Measurements from ENCODE around the gene SURF2.
"Not testable (repeated sequence)": the region's sequence is repeated elsewhere in the genome, so short reads cannot be mapped to it uniquely, and the experiment has no call there.

SURF2 gene

GRCh38 chr9:133356391-133357091, at the start of gene SURF2, which contains the start of gene SURF1:
TSS of gene SURF2 (plus strand) at chr9:133356550. CDS start at chr9:133356593, 43 bp downstream.
TSS of gene SURF1 (minus strand) at chr9:133356487. CDS start at chr9:133356453, 34 bp downstream.
- peak; percentile 78 to 89 for DNase-seq

- DNase-seq = no peak
Observed at GRCh38 chr9:133307301-133307700, 49.0 kb upstream of the SURF2 start.

DNA sequence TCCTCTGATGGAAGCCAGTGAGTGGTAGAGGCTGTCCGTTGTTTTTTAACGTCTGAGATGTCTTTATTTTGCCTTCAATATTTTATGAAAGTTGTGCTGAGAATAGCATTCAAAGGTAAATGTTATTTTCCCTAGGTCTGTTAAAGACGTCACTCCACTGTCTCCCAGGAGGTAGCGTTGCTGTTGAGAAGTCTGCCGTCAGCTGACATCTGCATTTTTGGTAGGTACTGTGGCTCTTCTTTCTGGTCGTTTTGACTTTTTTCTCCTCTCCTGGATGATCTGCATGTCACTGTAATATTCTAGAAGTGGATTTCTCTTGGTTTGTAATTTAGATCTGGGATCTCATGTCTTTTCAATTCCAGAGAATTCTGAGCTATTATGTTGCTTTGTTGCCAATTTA, 46.7 kb upstream of the SURF2 start:
- no peak for DNase-seq

GRCh38 chr9:133315997-133316396, 40.4 kb upstream of the SURF2 start:
- DNase-seq = no peak

DNA sequence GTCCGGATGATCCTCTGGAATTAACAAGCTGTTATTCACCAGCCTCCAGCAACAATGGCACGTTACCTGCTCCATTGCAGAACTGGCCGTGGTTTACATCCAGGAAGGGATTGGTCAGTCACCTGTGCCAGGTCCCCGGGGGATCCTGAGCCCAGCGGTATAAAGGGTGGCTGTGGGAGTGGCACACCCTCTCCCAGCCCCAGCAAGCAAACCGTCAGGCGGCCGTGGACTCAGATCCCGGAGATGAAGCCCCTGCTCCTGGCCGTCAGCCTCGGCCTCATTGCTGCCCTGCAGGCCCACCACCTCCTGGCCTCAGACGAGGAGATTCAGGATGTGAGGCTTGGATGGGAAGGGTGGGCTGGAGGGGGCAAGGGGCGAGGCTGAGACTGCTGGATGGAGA, 38.8 kb upstream of the SURF2 start:
- DNase-seq = not testable (repeated sequence)

GRCh38 chr9:133320421-133320881, 35.9 kb upstream of the SURF2 start:
- no peak for DNase-seq

GRCh38 chr9:133321411-133321935, 34.9 kb upstream of the SURF2 start:
- DNase-seq = no peak

DNA sequence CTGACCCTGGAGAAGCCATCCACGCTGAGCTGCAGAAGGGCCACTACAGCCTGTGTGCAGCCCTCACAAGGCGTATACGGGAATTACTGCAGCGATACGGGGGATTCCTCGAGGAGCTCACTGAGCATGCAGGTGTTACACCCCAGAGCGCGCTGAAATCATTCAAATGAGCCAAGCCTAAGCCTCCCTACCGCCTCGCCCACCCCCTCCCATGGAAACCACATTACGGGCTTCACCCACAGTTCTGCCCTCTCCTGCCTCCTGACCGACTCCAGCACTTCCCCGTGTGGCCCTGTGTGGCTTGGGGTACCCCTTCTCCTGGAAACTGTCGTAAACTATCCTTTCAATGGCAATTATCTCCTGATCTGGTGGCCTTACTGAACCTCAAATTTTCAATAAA, 33.6 kb upstream of the SURF2 start:
- no peak for DNase-seq

GRCh38 chr9:133323211-133323610, 33.1 kb upstream of the SURF2 start:
- no peak for DNase-seq

DNA sequence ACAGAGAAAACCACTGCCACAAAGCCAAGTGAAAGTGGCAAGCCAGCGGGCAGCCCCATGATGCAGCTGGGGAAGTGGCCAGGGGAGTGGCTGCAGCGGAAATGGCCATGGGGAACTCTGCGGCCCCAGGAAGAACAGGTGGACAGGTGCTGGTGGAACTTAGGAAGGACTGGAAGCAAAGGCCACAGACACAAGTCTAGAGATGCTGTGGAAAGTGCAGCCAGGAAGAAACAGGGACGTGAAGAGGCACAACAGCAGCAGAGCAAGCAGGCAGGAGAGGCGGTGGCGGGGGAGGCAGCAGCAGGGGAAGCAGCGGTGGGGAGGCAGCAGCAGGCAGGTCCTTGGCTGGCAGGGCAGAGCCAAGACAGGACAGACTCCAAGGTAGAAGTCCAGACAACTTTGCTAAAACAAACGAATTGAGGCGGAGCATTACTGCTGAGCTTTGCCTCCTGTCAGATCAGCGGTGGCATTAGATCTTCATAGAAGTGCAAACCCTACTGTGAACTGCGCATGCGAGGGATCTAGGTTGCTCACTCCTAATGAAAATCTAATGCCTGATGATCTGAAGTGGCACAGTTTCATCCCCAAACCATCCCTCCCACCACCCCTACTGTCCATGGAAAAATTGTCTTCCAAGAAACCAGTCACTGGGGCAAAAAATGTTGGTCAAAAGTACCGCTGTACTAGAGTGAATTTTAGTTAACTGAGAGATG, 32.2 kb upstream of the SURF2 start:
- no peak for DNase-seq

DNA sequence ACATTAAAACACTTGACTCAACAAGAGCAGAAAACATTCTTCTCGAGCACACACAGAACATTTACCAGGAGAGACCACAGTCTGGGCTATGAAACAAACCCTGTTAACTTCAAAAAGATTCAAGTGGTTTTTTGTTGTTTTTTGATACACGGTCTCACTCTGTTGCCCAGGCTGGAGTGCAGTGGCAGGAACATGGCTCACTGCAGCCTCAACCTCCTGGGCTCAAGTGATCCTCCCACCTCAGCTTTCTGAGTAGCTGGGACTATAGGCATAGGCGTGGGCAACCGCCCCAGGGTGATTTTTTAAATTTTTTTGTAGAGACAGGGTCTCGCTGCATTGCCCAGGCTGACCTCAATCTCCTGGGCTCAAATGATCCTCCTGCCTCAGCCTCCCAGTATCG, 29.3 kb upstream of the SURF2 start:
- not testable (repeated sequence) for DNase-seq

DNA sequence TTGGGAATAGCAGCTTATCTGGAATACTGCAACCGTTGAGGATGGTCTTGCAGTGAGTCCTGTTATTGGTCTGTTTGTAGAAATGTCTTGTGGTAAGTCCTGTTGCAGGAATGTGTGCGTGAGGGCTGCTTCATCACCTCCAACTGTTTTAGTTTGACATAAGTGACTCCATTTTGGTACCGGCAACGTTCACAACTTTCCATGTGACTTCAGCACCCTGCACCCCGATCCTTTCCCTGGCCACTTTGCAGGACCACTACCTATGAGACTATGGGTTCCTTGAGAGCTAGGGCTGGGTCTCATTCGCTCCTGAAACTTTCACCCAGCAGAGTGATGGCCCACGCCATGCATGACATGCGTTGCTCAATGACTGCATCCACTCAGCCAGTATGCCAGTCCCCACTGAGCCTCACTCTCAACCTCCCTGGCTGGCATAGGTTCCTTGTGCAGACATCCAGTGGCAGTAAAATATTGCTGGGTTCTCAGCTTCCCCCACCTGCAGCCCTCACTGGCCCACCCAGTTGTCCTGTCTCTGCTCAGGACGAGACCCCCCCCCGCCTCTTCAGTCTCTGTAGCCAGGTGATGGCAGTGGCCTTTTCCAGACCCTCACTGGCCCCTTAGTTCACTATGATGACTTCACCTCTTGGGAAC, 28.4 kb upstream of the SURF2 start:
- DNase-seq = no peak

DNA sequence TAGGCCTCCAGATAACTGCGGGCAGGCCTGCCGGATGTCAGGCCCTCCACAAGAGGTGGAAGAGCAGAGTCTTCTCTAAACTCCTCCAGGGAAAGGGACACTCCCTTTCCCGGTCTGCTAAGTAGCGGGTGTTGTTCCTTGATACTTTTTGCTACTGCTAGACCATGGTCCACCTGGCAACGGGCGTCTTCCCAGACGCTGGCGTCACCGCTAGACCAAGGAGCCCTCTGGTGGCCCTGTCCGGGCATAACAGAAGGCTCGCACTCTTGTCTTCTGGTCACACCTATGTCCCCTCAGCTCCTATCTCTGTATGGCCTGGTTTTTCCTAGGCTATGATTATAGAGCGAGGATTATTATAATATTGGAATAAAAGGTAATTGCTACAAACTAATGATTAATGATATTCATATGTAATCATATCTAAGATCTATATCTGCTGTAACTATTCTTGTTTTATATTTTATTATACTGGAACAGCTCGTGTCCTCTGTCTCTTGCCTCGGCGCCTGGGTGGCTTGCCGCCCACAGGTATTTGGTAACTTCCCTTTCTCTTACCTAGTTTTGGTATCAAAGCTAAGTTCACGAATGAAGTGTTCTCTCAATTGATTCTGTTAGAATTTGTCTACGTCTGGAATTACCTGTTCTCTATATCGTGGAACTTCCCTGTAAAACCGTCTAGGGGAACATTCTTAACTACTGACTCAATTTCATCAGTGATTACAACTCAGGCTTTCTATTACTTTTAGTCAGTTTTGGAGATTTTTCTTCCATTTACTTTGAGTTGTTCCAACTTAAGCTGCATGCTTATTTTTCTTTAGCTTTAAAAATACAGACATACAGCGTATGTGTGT, 26.8 kb upstream of the SURF2 start:
- DNase-seq = not testable (repeated sequence)

GRCh38 chr9:133331221-133331620, 25.1 kb upstream of the SURF2 start:
- no peak for DNase-seq

DNA sequence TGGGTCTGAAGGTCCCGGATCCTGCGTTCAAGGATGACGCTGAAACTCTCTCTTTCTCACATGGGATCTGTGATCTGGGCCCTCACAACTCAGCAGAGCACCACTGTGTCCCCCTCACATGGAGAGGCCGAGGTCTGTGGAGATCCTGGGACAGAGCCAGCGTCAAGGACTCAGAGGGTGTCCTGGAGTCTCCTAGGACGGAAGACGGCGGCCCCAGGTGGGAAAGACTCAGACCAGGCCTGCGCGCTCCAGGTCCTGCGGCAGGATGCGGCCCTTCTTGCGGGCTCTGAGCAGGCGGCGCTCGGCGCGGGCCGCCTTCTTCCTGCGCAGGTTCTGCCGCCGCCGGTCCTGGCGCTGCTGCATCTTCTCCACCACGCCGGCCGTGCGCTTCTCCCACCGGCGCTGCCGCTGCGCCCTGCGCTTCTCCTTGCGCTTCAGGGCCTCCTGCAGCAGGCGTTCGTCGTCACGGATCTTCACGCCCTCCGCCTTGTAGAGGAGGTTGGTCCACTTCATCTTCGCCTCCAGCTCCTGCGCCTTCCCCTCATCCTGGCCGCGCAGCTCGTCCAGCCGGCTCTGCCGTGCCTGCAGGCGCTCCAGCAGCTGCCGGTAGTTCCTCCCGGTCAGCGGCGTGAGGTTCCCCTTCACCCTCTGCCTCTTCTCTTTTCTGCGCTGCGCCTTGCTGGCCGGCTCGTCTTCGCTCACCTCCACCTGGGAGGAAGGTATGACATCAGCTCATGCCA, 24.5 kb upstream of the SURF2 start:
- no peak for DNase-seq

DNA sequence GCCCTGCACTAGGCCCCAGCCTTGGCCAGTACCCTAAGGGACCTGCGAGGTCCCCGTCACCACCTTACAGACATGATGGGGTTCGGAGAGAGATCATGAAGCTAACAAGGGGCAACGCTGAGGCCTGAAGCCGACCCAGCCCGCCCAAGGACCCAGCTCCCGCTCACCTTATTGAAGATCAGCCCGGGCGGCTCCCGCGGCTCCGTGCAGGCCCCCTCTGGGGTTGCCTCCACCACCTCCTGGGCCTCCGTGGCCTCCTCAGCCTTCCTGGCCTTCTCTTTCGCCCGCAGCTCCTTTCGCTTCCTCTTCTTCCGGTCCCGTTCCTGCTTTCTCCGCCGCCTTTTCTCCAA, 24.0 kb upstream of the SURF2 start:
- no peak for DNase-seq

DNA sequence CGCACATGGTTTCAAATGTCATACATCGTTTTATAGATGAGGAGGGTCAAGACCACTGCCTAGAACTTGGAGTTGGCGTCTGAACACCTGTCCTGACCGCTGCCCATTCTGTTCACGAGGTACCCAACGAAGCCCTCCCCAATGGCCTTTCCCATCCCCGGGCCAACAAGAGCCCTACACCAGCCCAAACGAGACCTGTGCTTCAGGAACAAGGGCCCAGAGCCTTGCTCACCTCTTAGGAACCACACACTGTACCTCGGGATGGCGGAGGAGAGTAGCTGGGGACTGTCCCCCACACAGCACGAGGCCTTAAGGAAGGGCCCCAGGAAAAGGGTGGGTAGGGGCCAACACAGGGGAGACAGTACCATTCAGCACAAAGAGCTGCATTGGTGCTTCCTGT, 23.3 kb upstream of the SURF2 start:
- no peak for DNase-seq

DNA sequence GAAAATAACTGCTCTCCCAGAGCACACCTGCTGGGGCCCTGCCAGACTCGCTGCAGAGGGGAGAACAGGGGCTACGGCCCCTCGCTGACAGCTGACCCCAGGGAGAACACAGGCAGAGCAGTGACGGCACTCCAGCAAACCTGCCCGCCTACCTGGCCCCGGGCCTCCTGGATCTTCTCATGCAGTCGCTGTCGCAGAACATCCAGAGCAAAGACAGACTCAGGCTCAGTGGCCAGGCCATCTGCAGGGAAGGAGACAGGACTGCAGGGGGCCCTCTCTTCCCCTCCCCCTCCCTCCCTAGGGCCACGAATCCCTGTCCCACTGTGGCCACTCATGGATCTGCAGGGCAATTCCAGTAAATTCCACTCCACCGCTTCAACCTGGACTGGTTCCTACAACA, 22.8 kb upstream of the SURF2 start:
- no peak for DNase-seq

DNA sequence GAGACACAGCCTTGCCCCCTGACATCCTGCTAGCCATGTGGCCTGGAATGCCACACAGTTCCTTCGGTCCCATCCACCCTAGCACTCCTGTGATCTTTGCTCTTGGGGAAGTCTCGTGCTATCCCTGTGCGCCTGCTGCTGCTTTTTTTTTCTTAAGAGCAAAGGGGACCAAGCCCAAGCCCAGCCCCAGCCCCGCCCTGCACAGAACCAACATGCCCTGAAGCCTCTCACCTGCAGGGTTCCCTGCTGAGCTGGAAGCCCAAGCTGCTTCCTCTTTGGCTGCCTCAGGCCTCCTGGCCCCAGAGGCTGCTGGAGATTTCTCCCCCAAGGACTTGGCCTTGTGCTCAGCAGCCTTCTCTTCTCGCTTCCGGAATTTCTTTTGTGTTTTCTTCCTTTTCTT, 22.2 kb upstream of the SURF2 start:
- DNase-seq = no peak

DNA sequence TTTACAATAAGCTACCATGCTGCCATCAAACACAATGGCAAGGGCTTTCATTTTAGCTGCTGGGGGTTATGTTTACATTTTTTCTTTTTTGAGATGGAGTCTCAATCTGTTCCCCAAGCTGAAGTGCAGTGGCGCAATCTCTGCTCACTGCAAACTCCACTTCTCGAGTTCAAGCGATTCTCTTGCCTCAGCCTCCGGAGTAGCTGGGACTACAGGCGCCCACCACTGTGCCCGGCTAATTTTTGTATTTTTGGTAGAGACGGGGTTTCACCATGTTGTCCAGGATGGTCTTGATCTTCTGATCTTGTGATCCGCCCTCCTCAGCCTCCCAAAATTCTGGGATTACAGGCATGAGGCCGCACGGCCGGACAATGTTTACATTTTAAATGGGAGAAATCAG, 21.5 kb upstream of the SURF2 start:
- DNase-seq = not testable (repeated sequence)

DNA sequence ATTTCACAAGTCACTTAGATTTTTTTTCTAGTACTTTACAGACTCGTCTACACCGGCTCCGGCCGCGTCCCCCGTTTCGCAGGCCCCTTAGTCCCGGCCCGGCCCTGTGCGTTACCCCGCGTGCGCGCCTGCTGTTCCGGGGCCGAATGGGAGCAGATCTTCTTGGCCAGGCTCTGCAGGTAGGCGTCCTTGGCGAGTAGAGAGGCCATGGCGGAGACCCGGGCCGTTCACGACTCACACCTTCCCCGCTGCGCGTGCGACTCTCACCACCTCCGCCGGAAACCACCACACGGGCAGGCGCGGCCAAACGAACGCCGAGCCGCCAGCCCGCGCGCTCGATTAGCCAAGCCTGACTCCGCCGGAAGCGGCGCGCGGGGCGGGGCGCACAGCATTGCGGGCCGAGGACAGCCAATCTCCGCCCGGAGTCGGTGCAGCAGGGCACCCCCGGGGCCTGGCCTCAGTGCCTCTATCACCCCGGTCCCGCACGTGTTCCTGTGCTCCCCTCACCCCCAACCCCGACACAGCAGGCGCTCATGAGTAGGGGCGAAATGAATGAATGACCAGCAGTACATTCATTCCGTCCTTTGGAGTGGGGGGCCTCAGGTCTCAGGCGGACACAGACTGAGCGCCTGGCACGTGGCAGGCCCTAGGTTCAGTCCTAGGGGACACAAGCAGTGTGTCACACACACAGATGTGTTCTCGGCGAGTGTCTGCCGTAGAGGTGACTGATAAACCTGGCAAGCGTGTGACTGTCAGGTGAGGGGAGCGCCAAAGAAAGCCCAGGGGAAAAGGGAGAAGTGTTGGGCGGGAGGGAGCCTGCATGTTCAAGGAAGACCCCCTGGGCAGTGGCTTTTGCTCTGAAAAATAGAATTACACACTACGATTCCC, 20.2 kb upstream of the SURF2 start, which contains the start of gene SURF6:
TSS of gene SURF6 (minus strand) at position 265 of the 888 bp plus-strand sequence. CDS start at position 209, 56 bp downstream.
- DNase-seq = peak; percentile 77 to 89

Data from inflammatory macrophage treated with lipopolysaccharide for 1 hour (primary cell).